ENCODE data around the gene DSCAM.

GRCh38 chr21:40635391-40635790, 211.6 kb downstream of the DSCAM start:
- TF ChIP-seq CTCF (IDR thresholded peaks at IDR 0.05) (no peak), POLR2A (IDR thresholded peaks at IDR 0.05) (no peak)

Measured in uterus (tissue), 2 donors.